Activated naive CD4-positive, alpha-beta T cell (primary cell): Measurements from ENCODE around the gene FAM32A.

Experiments
- DNase-seq, 4 experiments: peaks; one replicate each; lab custom pipeline; 2025; lab: John Stamatoyannopoulos, UW

Gene FAM32A

DNA sequence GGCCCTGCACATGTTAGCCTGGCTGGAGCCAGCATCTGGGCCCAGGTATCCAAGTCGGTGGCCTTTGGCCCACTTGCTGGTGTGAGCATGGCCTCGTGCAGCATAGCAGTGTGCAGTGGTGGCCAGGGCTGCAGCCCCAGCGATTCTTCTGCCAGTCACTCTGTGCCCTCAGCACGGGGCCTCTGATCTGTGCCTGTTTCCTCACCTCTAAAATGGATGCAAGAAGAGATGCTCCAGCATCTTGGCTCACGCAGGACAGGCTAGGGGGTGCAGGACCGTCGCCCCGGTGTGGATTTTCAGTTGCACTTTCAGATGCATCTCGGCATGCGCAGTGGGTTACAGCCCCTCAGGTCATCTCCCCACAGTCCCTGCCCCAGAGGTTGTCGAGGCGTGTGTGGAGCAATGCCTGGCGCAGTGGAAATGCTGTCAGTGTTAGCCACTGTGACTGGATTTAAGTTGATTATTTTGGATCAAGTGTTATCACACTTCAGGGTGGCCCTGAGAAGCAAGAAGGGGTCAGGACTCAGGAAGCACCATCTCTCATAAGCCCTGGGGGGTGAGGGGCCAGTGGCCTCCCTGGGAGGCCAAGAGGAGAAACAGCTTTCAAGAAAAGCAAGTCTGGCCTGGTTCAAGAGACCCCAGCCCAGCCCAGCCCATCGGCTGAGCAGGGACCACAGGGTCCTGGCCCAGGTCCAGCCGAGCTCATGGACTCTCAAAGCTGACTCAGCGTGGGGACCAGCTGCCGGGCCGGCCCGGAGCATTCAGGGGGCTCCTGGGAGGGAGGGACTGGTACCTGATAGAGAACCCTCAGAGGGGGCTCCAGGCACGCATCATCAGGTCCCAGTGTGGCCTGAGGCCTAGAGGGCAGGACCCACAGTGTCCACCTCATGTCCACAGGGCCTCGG, 40.3 kb downstream of the FAM32A start:
- no peak for DNase-seq

DNA sequence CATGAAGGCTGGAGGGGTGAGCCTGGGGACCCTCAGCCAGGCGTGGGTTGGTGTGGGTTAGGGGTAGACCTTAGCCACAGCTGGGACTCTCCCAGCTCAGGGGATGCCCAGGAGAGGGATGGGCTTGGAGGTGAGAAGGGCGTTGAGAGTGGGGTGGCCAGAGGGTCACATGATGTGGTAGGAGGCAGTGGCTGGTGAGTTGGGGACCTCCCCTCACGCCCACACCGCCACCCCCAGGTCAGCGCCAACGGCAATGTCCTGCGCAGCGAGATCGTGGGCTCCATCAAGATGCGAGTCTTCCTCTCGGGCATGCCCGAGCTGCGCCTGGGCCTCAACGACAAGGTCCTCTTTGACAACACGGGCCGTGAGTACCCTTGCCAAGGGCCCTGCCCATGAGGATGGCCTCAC, 41.0 kb downstream of the FAM32A start:
- DNase-seq: no peak

DNA sequence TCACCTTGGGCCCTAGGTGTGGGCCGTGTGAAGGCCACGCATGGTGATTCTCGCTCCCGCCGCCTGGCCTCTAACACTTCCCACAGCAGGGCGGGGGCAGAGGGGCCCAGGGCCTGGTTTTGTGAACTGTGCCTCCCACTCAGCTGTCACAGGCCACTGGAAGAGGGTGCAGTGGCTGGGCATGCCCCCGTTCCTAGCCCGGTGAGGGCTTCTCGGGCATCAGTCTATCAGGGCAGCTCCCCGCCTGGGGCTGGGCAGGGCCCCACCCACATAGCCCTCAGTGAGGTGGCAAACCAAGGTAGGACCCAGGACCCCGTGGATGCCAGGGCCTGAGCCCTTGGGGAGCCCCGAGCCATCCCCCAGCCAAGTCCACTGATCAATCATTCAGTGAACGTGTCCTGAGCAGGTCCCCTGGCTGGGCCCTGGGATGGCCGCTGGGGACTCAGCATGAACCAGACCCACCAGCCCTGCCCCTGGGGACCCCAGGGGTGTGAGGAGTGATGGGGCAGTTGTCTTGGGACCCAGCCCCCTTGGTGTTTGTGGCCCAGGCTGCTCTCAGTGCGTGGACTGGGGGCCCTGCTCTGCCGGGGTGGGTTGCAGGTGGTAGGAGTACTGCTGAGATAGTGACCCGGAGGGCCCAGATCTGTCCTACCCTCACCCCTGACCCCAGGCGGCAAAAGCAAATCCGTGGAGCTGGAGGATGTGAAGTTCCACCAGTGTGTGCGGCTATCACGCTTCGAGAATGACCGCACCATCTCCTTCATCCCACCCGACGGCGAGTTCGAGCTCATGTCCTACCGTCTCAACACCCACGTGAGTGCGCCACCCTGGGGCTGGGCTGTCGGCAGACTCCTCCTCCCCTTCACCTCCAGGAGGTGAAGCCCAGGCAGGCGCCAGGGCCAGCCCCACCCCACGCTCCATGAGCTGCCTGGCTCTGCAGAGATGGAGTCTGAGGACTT, 41.9 kb downstream of the FAM32A start:
- DNase-seq: no peak

DNA sequence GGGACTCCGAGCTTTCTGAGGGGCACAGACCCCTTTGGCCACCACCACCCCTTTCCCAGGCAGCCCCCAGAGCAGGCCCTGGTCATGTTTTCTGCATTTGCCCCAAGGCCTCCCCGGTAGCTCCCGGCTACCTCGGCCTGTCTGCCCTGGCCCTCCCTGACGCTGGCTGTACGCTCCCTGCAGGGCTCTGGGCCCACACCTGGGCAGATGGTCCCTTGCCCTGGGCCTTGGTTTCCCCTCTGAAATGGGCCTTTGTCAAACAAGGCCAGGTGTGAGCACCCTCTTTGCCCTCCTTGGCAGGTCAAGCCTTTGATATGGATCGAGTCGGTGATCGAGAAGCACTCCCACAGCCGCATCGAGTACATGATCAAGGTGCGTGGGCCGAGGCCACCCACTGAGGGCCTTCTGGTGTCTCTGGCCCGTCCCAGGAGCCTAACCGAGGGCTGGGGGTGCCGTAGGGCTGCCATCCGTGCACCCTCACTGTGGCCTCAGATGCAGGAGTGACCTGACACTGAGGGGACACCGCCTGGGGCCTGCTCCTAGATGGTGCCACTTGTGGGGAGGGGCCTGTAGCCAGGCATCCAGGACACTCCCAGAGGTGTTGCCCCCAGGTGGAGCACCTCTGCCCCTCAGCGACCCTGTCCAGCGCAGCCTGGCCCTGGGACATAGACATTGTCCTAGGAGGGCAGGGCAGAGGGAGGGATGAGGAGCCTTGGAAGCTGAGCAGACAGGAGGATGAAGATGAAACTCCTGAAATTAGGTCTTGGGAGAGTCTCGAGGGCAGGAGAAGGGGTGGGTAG, 42.8 kb downstream of the FAM32A start:
- DNase-seq: no peak

DNA sequence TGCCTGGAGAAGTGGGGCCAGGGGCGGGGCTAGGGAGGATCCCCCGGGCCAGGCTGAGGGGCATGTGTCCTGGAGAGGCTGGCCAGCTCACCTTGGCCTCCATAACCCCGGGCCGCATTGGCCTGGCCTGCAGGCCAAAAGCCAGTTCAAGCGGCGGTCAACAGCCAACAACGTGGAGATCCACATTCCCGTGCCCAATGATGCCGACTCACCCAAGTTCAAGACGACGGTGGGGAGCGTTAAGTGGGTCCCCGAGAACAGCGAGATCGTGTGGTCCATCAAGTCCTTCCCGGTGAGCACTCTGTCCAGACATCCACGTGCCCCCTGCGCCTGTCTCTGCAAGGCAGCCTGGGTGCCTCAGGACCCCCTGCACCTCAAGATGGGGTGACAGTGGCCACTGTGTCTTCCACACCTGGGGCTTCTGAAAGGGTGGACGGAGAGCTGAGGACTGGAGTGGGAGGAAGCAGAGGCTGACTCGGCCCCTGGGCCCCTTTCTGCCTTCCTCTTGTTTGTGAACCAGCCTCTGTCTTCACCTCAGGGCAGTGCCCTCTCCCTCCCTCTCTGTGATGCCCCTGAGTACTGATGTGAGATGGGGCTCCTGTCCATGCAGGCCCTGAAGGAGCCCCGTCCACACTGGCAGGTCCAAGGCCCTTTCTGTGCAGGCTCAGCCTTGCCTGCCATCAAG, 43.6 kb downstream of the FAM32A start:
- DNase-seq: no peak

DNA sequence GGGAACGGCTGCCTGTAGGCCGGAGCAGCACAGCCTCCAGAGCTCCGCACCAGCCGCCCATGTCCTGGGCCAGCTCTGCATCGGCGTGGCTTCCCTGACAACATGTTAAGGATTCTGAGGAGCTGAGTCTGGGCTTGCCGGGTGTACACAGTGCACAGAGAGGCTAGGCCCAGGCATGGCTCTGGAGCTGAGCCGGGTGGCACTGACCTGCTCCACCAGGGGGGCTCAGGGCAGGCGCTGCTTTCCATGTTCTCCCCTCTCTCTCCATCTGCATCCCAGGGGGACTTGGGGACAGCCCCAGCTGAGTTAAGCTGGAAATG, 44.1 kb downstream of the FAM32A start:
- no peak for DNase-seq

DNA sequence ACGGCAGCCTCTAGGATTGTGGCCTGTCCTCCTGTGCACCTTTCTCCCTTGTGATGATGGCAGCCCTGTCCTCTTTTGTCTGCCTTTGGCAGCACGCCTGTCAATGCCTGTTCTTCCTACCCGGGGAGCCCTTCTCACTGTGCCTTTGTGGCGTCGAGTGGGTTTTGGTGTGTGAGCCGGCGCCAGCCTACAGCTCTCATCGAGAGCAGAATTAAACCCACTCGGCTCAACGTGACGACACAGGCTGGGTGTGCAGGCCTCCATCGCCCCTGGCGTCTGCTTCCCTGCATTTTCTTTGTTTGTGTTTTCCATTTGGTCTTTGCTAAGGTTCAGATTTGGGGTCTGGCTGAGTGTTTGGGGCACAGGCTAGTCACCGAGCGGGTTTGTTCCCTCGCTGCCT, 46.9 kb downstream of the FAM32A start:
- no peak for DNase-seq

DNA sequence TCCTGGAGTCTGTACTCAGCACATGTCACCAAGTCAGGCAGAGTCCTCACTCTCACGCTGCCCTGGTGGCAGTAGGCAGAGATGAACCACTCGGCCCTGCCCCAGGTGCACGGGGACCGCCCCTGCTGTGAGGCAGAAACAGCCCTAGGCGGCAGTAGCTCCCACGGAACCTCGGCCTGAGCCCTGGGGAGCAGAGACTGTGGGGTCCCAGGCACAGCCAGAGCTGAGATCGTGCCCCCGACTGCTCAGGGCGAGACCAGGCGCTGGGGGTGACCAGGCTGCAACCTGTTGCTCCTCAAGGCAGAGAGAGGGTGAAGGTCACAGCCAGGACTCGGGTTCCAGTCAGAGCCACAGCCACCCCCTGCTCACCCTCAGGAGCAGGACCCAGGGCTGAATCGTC, 47.4 kb downstream of the FAM32A start:
- DNase-seq: no peak

DNA sequence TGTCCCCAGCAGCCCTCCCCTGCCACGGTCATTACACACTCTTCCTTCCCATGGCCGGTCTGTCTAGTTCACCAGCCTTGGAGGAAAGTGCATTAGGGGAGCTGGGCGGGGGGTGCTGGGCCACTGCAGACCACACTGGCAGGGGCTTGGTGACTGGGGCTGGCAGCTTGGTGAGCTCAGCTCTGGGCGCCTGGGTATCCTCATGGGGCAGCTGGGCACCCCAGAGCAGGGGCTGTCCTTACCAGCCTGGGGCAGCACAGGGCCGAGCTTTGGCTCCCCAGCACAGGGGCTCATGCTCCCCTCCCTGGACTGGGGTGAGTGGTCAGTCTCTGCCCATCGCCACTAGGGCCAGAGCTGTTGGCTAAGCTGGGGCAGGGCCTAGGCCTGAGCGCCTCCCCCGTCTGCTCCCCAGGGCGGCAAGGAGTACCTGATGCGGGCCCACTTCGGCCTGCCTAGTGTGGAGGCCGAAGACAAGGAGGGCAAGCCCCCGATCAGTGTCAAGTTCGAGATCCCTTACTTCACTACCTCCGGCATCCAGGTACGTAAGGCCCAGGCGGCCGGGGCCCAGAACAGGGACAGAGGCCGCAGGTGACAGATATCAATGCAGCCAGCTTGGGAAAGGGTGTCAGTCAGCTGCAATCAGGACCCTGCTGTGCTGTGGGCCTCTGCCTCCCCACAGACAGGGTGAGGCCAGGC, 48.0 kb downstream of the FAM32A start:
- no peak for DNase-seq

DNA sequence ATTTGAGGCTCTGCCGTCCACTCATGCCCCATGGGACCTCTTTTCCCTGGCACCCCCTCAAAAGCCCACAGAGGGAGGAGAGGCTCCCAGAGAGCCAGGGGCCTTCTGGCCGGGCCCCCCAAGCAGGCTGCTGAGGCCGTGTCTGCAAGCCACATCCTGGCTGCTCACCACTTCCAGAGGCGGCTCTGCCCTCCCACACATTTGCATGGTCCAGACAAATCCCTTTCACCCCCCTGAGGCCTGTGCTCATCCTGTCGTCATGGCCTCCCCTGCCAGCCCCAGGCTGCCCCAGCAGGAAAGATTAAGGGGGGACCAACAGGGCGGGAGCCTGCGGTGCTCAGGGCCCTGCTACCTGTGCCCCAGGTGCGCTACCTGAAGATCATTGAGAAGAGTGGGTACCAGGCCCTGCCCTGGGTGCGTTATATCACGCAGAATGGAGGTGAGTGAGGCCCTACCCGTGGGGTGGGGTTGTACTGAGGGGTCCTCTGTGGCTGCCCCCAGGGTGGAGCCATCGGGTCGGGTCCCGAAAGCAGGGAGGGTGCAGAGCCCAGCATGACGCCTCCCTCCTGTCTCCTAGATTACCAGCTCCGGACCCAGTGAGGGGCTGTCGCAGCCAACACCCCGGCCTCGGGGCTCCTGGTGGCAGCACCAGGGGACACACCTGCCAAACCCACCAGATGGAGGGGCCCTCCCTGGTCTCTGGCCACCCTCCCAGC, 48.8 kb downstream of the FAM32A start:
- no peak for DNase-seq

DNA sequence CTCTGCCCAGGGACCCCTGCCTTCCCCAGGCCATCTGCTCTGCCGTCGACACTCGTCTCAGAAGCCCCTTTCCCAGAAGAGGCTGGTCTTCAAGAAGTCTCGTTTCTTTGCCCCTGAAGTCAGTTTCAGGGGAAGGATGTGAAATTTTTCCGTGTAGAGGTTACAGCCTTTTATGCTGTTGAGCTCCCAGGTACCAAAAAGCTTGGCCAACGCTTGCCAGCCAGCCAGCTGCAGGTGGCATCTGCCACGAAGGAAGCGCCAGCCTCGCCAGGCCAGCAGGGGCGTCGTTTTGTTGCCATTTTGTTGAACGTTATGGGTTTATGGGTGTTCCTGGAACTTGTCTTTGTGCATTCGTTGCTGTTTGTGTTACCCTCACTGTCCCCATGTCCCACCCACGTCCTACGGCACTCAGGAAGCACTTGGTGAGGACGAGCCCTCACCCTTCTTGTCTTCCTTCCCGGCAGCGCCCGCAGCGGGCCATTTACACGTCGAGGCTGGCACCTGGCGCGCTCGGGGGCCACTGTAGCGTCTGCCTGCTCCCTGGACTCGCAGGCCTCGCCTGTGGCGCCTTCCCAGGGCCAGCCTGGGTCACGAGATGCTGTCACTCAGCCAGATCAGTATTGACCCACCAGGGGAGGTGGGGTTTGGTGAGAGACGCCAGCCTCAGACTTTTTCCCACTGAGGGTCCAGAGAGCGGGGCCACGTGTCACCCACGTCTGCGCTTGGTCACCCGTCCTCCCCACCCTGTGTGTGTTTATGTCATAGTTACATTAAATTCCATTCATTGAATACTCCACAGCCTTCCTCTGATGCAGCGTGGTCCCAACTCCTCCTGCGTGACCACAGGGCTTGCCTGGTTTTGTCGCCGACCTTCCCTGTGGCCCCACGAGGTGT, 49.6 kb downstream of the FAM32A start:
- no peak for DNase-seq

DNA sequence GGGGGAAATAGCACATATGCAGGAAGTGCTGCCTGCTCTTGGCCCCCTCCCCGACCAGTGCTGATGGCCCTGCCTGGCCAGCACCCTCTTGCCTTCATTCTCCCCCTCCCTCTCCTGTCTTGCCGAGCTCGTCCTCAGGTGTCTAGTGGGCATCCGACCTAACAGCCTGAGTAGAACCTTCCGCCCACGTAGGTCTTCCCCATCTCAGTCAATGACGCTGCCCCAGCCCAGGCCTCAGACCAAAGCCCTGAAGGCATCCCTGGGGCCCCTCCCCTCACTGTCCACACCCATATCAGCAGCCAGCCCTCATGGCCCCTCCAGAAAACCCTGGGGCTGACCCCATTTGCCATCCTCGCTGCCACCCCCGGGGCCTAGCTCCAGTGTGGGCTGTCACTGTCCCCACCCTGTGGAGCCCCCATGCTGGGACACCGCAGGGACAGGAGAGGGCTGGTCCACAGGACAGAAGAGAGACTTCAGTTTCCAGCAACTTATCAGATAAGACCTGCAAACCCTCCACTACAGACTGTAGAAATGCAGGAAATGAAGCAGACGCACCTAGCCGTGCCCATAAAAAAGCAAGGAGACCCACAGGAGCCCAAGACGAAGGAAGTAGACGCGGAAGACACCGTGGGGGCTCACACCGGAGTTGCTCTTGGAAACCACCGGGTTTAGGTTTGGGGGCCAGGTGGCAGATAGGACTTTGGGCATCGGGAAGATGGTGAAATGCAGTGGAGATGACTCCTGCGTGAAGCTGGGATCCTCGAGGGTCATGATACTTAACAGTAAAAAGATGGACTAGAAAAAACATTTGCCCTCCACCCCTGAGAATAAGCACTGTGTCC, 50.8 kb downstream of the FAM32A start:
- DNase-seq: no peak
